Right lobe of liver (tissue), 4 donors: Measurements from ENCODE around the gene ITPR1.

ENCODE experiments used
- CTCF ChIP-seq, 4 donors: fragments of 200-600 bp in 3 of 4; fragments of 450-650 bp in 1 of 4; IDR thresholded peaks; one replicate each; pipeline versions ENCODE4 v1.5.1 to v1.8.0; 2016 to 2022; ENCODE audit warnings: antibody characterized with exemption in 4 of 4, mild to moderate bottlenecking in 2 of 4
- POLR2A ChIP-seq: fragments of 450-650 bp; IDR thresholded peaks from one replicate; pipeline ENCODE4 v1.6.1; 2017; ENCODE audit warnings: antibody characterized with exemption, mild to moderate bottlenecking
- donor health status: DM: no; HTN: no; CAD: no.
- donor health status: DM: no; HTN: no; CAD: no.
- donor health status: DM: no; HTN: yes; CAD: no.

GRCh38 chr3:4877173-4877787 is 384.1 kb downstream of the ITPR1 start:
- TF ChIP-seq CTCF (IDR thresholded peaks at IDR 0.05) (no peak), POLR2A (no peak)
